ENCODE results near the gene TSPAN12. TPM values are rescaled to one million over a fixed set of nuclear protein-coding genes. Genes with fewer than 3 reads are reported as not detected.

Gene TSPAN12
- total RNA-seq, 1 experiment from 2014 or later, result 7.4 TPM

GRCh38 chr7:120813089-120813488 is 44.9 kb downstream of the TSPAN12 start:
- BruUV-seq (replicated peaks), result no TSS peak
- Histone ChIP-seq H3K9ac (ENCODE audit: low read length) (no peak overlapping the region), H3K4me2 (ENCODE audit: low read length) (no peak overlapping the region), H3K27ac (ENCODE audit: low read depth, low read length) (no peak overlapping the region), H3K36me3 (ENCODE audit: control insufficient read depth in 1 of 2, insufficient read depth in 2 of 2, low read length in 2 of 2) (no peaks in the 10 kb centered on the region), H3K9me3 (ENCODE audit: control insufficient read depth in 1 of 2, insufficient read depth in 1 of 2, low read depth in 1 of 2, low read length in 2 of 2) (no peaks in the 10 kb centered on the region), H3K4me1 (ENCODE audit: control insufficient read depth in 1 of 2, insufficient read depth in 2 of 2, low read length in 2 of 2) (no peaks in the 10 kb centered on the region), H3K27me3 (ENCODE audit: insufficient read depth, low read length) (no peaks in the 10 kb centered on the region), H3K4me3 (replicated peaks in 1 of 2; ENCODE audit: low read depth in 1 of 2, low read length in 2 of 2) (no peak overlapping the region), H2AFZ (ENCODE audit: low read depth, low read length, poor library complexity, severe bottlenecking) (no peak overlapping the region), H3K9me2 (ENCODE audit: insufficient read depth) (no peaks in the 10 kb centered on the region), H4K20me1 (ENCODE audit: insufficient read depth) (no peaks in the 10 kb centered on the region), H3K79me2 (ENCODE audit: insufficient read depth, low read length) (no peaks in the 10 kb centered on the region)
- intact Hi-C loops (cut with micrococcal nuclease), result no loop called here
- RAD21 ChIA-PET (ENCODE audit: low non-redundant PET in 1 of 2, low total read pairs in 2 of 2, uncharacterized antibody in 2 of 2, unreplicated experiment in 2 of 2), result no interaction called here
- CTCF ChIA-PET, result no interaction called here
- ATAC-seq (no peak), DNase-seq (ENCODE audit: low read depth, low spot score) (no peak)
- TF ChIP-seq REST (IDR thresholded peaks at IDR 0.05; ENCODE audit: low read depth), result no peak
- no peak for TF ChIP-seq CEBPB (IDR thresholded peaks at IDR 0.05; ENCODE audit: low read depth)
- TF ChIP-seq EGR1 (IDR thresholded peaks at IDR 0.05; ENCODE audit: low read depth), result no peak
- no peak for TF ChIP-seq ELF1 (IDR thresholded peaks at IDR 0.05; ENCODE audit: borderline replicate concordance, low read depth)
- TF ChIP-seq CTCF (IDR thresholded peaks at IDR 0.05 in 2 of 3, conservative IDR thresholded peaks at IDR 0.05 in 1 of 3; ENCODE audit: borderline replicate concordance in 1 of 3, insufficient read depth in 1 of 3, low read depth in 2 of 3, low read length in 2 of 3), result no peak
- TF ChIP-seq SRF (IDR thresholded peaks at IDR 0.05; ENCODE audit: low read depth), result no peak
- no peak for TF ChIP-seq ZFX (IDR thresholded peaks at IDR 0.05)
- TF ChIP-seq YY1 (IDR thresholded peaks at IDR 0.05; ENCODE audit: extremely low read depth, insufficient replicate concordance, low read depth, low read length), result no peak
- no peak for TF ChIP-seq MAX (IDR thresholded peaks at IDR 0.05)
- no peak for TF ChIP-seq SP1 (IDR thresholded peaks at IDR 0.05; ENCODE audit: low read depth)
- TF ChIP-seq POLR2AphosphoS5 (IDR thresholded peaks at IDR 0.05; ENCODE audit: low read depth, low read length), result no peak
- TF ChIP-seq ZNF274 (IDR thresholded peaks at IDR 0.05; ENCODE audit: low read depth, low read length), result no peak
- no peak for TF ChIP-seq SIN3A (IDR thresholded peaks at IDR 0.05; ENCODE audit: low read depth)
- no peak for TF ChIP-seq CBX3 (IDR thresholded peaks at IDR 0.05; ENCODE audit: low read depth)
- TF ChIP-seq EZH2phosphoT487 (IDR thresholded peaks at IDR 0.05; ENCODE audit: borderline replicate concordance), result no peak
- POLR2A ChIA-PET, result no interaction called here
